ENCODE results near the gene SARDH.

Gene SARDH, protein sequence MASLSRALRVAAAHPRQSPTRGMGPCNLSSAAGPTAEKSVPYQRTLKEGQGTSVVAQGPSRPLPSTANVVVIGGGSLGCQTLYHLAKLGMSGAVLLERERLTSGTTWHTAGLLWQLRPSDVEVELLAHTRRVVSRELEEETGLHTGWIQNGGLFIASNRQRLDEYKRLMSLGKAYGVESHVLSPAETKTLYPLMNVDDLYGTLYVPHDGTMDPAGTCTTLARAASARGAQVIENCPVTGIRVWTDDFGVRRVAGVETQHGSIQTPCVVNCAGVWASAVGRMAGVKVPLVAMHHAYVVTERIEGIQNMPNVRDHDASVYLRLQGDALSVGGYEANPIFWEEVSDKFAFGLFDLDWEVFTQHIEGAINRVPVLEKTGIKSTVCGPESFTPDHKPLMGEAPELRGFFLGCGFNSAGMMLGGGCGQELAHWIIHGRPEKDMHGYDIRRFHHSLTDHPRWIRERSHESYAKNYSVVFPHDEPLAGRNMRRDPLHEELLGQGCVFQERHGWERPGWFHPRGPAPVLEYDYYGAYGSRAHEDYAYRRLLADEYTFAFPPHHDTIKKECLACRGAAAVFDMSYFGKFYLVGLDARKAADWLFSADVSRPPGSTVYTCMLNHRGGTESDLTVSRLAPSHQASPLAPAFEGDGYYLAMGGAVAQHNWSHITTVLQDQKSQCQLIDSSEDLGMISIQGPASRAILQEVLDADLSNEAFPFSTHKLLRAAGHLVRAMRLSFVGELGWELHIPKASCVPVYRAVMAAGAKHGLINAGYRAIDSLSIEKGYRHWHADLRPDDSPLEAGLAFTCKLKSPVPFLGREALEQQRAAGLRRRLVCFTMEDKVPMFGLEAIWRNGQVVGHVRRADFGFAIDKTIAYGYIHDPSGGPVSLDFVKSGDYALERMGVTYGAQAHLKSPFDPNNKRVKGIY

GRCh38 chr9:133737774-133738639, at the start of gene SARDH:
Gene SARDH (minus strand): TSS chr9:133738352. CDS start chr9:133734173, 4,179 bp downstream.
- H3K9ac ChIP-seq (ENCODE audit: low read depth in 1 of 2, low read length in 2 of 2) = no peak within 1 kb of the TSS
- no peaks in the 10 kb centered on the region for H3K36me3 ChIP-seq (ENCODE audit: control insufficient read depth in 2 of 2, insufficient read depth in 2 of 2, low read length in 2 of 2)
- H3K4me3 ChIP-seq (ENCODE audit: low read length in 2 of 2) = peak within 1 kb of the TSS; percentile 50 to 54
- H3K27me3 ChIP-seq (ENCODE audit: control insufficient read depth in 2 of 2, insufficient read depth in 2 of 2, low read length in 2 of 2) = peaks cover 0 to 5% of the 10 kb centered on the region in 2 donors
- peaks cover 0 to 7% of the 10 kb centered on the region in 2 donors for H3K4me1 ChIP-seq (ENCODE audit: control insufficient read depth in 2 of 2, insufficient read depth in 2 of 2, low read length in 2 of 2)
- H3K27ac ChIP-seq (ENCODE audit: low read depth in 2 of 2, low read length in 2 of 2) = no peak within 1 kb of the TSS
- H3K9me3 ChIP-seq (ENCODE audit: control insufficient read depth in 2 of 2, low read length in 2 of 2) = no peaks in the 10 kb centered on the region

DNA sequence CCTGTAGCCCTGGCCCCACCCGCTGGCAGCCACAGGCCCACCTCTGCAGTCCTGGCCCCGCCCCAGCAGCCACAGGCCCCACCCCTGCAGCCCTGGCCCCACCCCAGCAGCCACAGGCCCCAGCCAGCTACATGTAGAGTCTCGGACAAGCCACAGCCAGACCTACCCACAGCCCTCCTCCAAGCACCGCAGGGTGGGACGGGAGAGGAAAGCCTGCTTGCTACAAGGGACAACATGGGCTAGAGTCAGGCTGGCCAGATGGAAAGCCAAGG, 49.5 kb upstream of the SARDH start:
- Histone ChIP-seq H3K4me3 (ENCODE audit: low read length in 2 of 2) (no peak overlapping the region), H3K27me3 (ENCODE audit: control insufficient read depth in 2 of 2, insufficient read depth in 2 of 2, low read length in 2 of 2) (no peaks in the 10 kb centered on the region), H3K36me3 (ENCODE audit: control insufficient read depth in 2 of 2, insufficient read depth in 2 of 2, low read length in 2 of 2) (peaks cover 14 to 22% of the 10 kb centered on the region in 2 donors), H3K9ac (ENCODE audit: low read depth in 1 of 2, low read length in 2 of 2) (peak overlapping the region in 1 of 2 donors; percentile 22), H3K4me1 (ENCODE audit: control insufficient read depth in 2 of 2, insufficient read depth in 2 of 2, low read length in 2 of 2) (peaks cover 24 to 26% of the 10 kb centered on the region in 2 donors), H3K9me3 (ENCODE audit: control insufficient read depth in 2 of 2, low read length in 2 of 2) (no peaks in the 10 kb centered on the region), H3K27ac (ENCODE audit: low read depth in 2 of 2, low read length in 2 of 2) (no peak overlapping the region)

- H3K4me3 ChIP-seq (ENCODE audit: low read length in 2 of 2) = no peak overlapping the region
- no peak overlapping the region for H3K27ac ChIP-seq (ENCODE audit: low read depth in 2 of 2, low read length in 2 of 2)
Measured at GRCh38 chr9:133786907-133787753, 49.0 kb upstream of the SARDH start.

GRCh38 chr9:133786371-133786753, 48.2 kb upstream of the SARDH start:
- Histone ChIP-seq H3K4me1 (ENCODE audit: control insufficient read depth in 2 of 2, insufficient read depth in 2 of 2, low read length in 2 of 2) (peaks cover 24 to 26% of the 10 kb centered on the region in 2 donors), H3K4me3 (ENCODE audit: low read length in 2 of 2) (no peak overlapping the region), H3K27ac (ENCODE audit: low read depth in 2 of 2, low read length in 2 of 2) (no peak overlapping the region), H3K27me3 (ENCODE audit: control insufficient read depth in 2 of 2, insufficient read depth in 2 of 2, low read length in 2 of 2) (no peaks in the 10 kb centered on the region), H3K9me3 (ENCODE audit: control insufficient read depth in 2 of 2, low read length in 2 of 2) (no peaks in the 10 kb centered on the region), H3K9ac (ENCODE audit: low read depth in 1 of 2, low read length in 2 of 2) (no peak overlapping the region), H3K36me3 (ENCODE audit: control insufficient read depth in 2 of 2, insufficient read depth in 2 of 2, low read length in 2 of 2) (peaks cover 7 to 23% of the 10 kb centered on the region in 2 donors)

More at GRCh38 chr9:133786907-133787753, 49.0 kb upstream of the SARDH start:
- peak overlapping the region in 1 of 2 donors; percentile 22 for H3K9ac ChIP-seq (ENCODE audit: low read depth in 1 of 2, low read length in 2 of 2)
- H3K27me3 ChIP-seq (ENCODE audit: control insufficient read depth in 2 of 2, insufficient read depth in 2 of 2, low read length in 2 of 2) = no peaks in the 10 kb centered on the region
- H3K4me1 ChIP-seq (ENCODE audit: control insufficient read depth in 2 of 2, insufficient read depth in 2 of 2, low read length in 2 of 2) = peaks cover 24 to 26% of the 10 kb centered on the region in 2 donors
- no peaks in the 10 kb centered on the region for H3K9me3 ChIP-seq (ENCODE audit: control insufficient read depth in 2 of 2, low read length in 2 of 2)
- peaks cover 14 to 21% of the 10 kb centered on the region in 2 donors for H3K36me3 ChIP-seq (ENCODE audit: control insufficient read depth in 2 of 2, insufficient read depth in 2 of 2, low read length in 2 of 2)

DNA sequence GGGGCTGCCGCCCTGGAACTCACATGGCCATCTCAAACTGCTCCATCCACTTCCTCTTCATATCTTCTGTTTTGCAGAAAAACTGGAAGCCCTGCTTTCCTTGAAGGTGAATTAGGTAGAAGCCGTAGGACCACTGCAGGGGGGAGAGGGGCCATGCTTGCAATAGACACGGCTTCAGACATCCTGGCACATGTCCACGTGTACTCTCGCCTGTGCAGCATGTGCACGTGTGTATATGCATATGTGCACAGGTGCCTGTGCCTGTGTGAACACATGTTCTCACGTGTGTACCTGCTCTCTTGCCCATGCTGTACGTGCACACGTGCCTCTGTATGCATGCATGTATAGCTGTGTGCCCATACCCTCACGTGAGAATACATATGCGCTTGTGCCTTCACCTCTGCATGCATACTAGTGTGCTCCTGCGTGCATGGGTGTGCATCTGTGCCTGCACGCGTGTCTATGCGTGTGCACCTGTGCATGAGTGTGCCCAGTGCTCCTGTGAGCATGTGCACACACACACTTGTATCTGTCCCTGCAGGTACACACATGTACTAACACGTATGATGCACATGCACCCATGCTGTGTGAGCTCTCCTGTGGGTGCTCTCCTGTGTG, 47.7 kb upstream of the SARDH start:
- Histone ChIP-seq H3K4me1 (ENCODE audit: control insufficient read depth in 2 of 2, insufficient read depth in 2 of 2, low read length in 2 of 2) (peaks cover 24 to 26% of the 10 kb centered on the region in 2 donors), H3K27me3 (ENCODE audit: control insufficient read depth in 2 of 2, insufficient read depth in 2 of 2, low read length in 2 of 2) (no peaks in the 10 kb centered on the region), H3K36me3 (ENCODE audit: control insufficient read depth in 2 of 2, insufficient read depth in 2 of 2, low read length in 2 of 2) (peaks cover 7 to 28% of the 10 kb centered on the region in 2 donors), H3K27ac (ENCODE audit: low read depth in 2 of 2, low read length in 2 of 2) (no peak overlapping the region), H3K4me3 (ENCODE audit: low read length in 2 of 2) (no peak overlapping the region), H3K9me3 (ENCODE audit: control insufficient read depth in 2 of 2, low read length in 2 of 2) (no peaks in the 10 kb centered on the region), H3K9ac (ENCODE audit: low read depth in 1 of 2, low read length in 2 of 2) (no peak overlapping the region)

DNA sequence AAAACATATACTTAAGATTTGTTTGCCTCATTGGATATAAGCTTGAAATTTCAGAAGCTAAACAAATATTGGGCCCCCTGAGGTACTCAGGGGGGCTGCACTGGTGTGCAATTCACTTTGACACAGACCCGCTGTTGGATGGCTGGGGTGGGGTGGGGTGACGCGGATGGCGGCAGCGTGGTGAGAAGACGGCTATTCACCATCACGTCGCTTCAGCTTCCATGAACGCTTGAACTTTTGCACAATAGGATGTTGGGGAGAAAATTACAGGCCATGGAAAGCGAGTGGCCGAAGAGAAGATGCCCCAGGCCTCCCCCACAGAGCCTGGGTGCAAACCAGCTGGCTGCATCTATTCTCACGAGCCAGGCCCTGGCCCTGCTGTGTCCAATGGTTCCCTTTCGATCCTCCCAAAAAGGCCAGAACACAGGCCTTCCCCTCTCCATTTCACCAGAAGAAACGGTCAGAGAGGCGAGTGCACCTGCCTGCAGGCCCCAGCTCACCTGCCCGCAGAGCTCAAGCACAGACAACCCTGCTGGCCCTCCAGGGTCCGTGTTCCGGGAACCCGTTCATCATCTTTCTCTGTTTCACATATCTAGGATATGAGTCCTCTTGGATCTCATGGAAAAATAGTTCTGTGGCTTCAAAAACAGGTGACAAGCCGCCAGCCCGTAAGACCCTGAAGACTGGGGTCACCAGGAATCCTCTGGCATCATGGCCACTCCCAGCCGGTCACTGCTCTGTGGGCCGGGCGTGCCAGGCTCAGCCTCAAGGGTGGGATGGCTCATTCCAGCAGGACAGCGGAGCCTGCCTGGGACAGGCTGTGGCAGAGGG, 46.8 kb upstream of the SARDH start:
- Histone ChIP-seq H3K36me3 (ENCODE audit: control insufficient read depth in 2 of 2, insufficient read depth in 2 of 2, low read length in 2 of 2) (peaks cover 7 to 28% of the 10 kb centered on the region in 2 donors), H3K9ac (ENCODE audit: low read depth in 1 of 2, low read length in 2 of 2) (no peak overlapping the region), H3K4me3 (ENCODE audit: low read length in 2 of 2) (no peak overlapping the region), H3K9me3 (ENCODE audit: control insufficient read depth in 2 of 2, low read length in 2 of 2) (no peaks in the 10 kb centered on the region), H3K27me3 (ENCODE audit: control insufficient read depth in 2 of 2, insufficient read depth in 2 of 2, low read length in 2 of 2) (no peaks in the 10 kb centered on the region), H3K27ac (ENCODE audit: low read depth in 2 of 2, low read length in 2 of 2) (no peak overlapping the region), H3K4me1 (ENCODE audit: control insufficient read depth in 2 of 2, insufficient read depth in 2 of 2, low read length in 2 of 2) (peaks cover 24% of the 10 kb centered on the region in 2 donors)

DNA sequence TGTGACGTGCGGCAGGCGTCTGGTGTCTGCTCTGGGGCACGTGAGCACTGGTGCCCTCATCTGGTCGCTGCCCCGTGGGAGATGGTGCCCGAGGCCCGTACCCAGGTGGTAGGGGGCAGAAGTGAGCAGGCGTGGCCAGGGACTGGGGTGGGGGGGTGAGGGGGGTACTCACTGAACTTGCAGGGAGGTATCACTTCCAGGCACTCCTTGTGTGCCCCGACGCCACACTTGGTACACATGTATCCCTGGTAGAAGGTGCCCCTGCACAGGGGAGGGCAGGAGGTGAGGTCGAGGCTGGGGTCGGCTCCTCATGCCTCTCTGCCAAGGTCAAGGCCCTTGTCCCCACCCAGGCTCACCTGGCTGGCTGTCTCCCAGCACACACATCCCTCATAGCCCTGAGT, 45.2 kb upstream of the SARDH start:
- Histone ChIP-seq H3K27me3 (ENCODE audit: control insufficient read depth in 2 of 2, insufficient read depth in 2 of 2, low read length in 2 of 2) (no peaks in the 10 kb centered on the region), H3K4me3 (ENCODE audit: low read length in 2 of 2) (no peak overlapping the region), H3K4me1 (ENCODE audit: control insufficient read depth in 2 of 2, insufficient read depth in 2 of 2, low read length in 2 of 2) (peaks cover 9 to 12% of the 10 kb centered on the region in 2 donors), H3K27ac (ENCODE audit: low read depth in 2 of 2, low read length in 2 of 2) (no peak overlapping the region), H3K9me3 (ENCODE audit: control insufficient read depth in 2 of 2, low read length in 2 of 2) (no peaks in the 10 kb centered on the region), H3K9ac (ENCODE audit: low read depth in 1 of 2, low read length in 2 of 2) (no peak overlapping the region), H3K36me3 (ENCODE audit: control insufficient read depth in 2 of 2, insufficient read depth in 2 of 2, low read length in 2 of 2) (peaks cover 7 to 38% of the 10 kb centered on the region in 2 donors)

DNA sequence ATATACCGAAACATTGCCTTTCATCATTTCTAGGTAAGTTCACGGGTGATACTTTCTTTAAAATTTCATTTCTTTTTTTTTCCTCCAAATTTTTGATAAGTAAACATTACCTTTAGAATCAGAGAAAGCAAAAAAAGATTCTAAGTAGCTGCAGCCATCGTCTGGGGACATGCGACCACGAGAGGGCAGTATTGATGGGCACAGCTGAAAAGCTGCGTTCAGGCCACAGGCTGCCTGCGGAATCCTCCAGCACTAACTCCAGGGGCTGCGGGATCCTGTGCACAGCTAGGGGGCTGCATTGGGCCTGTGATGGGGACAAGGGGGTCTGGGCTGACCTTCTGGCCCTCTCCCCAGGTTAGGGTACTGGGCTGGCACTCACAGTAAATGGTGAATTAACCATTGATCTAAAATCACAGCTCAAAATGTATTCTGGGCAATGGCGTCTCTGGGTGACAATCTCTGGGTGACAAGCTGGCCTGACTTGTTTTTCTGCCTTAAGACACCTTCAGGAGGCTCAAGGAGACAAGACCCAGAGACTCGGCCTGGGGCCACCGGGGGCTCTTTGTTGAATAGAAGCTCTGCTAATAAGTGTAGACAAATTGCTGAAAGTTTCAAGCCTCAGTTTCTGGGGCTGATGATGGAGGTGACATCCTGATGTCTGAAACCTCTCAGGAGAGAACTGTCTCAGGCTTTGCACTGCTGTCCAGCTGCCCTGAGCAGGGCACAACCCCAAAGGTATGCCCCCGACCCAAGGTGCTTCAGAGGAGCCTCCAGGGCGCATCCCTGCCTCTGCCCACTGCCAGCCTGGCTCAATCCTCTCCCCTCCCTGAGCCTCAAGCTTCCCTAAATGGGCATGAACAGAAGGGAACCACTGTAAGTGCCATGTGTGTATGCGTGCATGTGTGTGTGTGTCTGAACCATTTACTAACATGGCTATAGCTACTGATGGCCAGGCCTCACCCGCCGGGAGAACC, 44.3 kb upstream of the SARDH start:
- Histone ChIP-seq H3K27ac (ENCODE audit: low read depth in 2 of 2, low read length in 2 of 2) (no peak overlapping the region), H3K36me3 (ENCODE audit: control insufficient read depth in 2 of 2, insufficient read depth in 2 of 2, low read length in 2 of 2) (peaks cover 9 to 43% of the 10 kb centered on the region in 2 donors), H3K9me3 (ENCODE audit: control insufficient read depth in 2 of 2, low read length in 2 of 2) (no peaks in the 10 kb centered on the region), H3K9ac (ENCODE audit: low read depth in 1 of 2, low read length in 2 of 2) (no peak overlapping the region), H3K4me3 (ENCODE audit: low read length in 2 of 2) (no peak overlapping the region), H3K27me3 (ENCODE audit: control insufficient read depth in 2 of 2, insufficient read depth in 2 of 2, low read length in 2 of 2) (no peaks in the 10 kb centered on the region), H3K4me1 (ENCODE audit: control insufficient read depth in 2 of 2, insufficient read depth in 2 of 2, low read length in 2 of 2) (peaks cover 3 to 4% of the 10 kb centered on the region in 2 donors)

Data from mucosa of rectum (tissue), 2 donors.